HCT116 (cell line): ENCODE measurements around the gene EFCAB7. TPM values are rescaled to one million over a fixed set of nuclear protein-coding genes. Genes with fewer than 3 reads are reported as not detected.

Experiments
- ATAC-seq: fragments of 200-7000 bp; cut with Tn5 transposase; 2 replicates; pipeline ENCODE4 v1.9.1; 2020; ENCODE audit warnings: mild to moderate bottlenecking, moderate library complexity
- BruUV-seq: library from RNA; stranded (reverse); fragments of 400-500 nt; replicated peaks from 2 replicates; lab custom pipeline; 2021; lab: Mats Ljungman, UMichigan
- CTCF ChIA-PET: fragments of 300-600 bp; sonication (Branson Sonifier 250); formaldehyde crosslinking; loops from one replicate; lab custom pipeline; 2021; ENCODE audit warnings: antibody characterized with exemption; lab: Charles Lee
- POLR2A ChIA-PET: fragments of 300-600, 350-600 bp; sonication (Branson Sonifier 250); formaldehyde crosslinking; loops from one replicate; lab custom pipeline; 2021; ENCODE audit warnings: antibody characterized with exemption; lab: Charles Lee
- RAD21 ChIA-PET, 2 experiments: fragments of 300-600 bp; sonication (Branson Sonifier 250); formaldehyde crosslinking; loops; one replicate each; lab custom pipeline; 2023; ENCODE audit warnings: low total read pairs in 2 of 2; ENCODE audit not compliant: uncharacterized antibody in 2 of 2, unreplicated experiment in 2 of 2, low non-redundant PET in 1 of 2; lab: Charles Lee
- DNase-seq: peaks from one replicate; pipeline ENCODE4 v3.0.0-alpha.2; 2010; ENCODE audit warnings: low read depth, low spot score
- H2AFZ ChIP-seq: fragments of 200-600 bp; shearing (Covaris generic), sonication (generic); 2 replicates; pipeline ENCODE4 v1.6.1; 2017; ENCODE audit warnings: low read depth, mixed run types, mixed read lengths, antibody characterized with exemption, low read length; ENCODE audit not compliant: poor library complexity, severe bottlenecking
- H3K27ac ChIP-seq: 2 replicates; pipeline ENCODE4 v1.5.1; 2012; ENCODE audit warnings: low read depth, low read length
- H3K27me3 ChIP-seq: fragments of 200-600 bp; sonication (generic); 2 replicates; pipeline ENCODE4 v1.6.1; 2016; ENCODE audit warnings: mixed run types, low read length, mixed read lengths; ENCODE audit not compliant: insufficient read depth
- H3K36me3 ChIP-seq, 2 experiments: fragments of 200-500 bp in 1 of 2; fragments of 200-600 bp in 1 of 2; sonication (Bioruptor generic) in 1 of 2; sonication (generic) in 1 of 2; 2 replicates each; pipeline versions ENCODE4 v1.5.1 to v1.6.1; 2014 to 2016; ENCODE audit warnings: low read length in 2 of 2, inconsistent platforms in 1 of 2, mixed read lengths in 1 of 2, mixed run types in 1 of 2; ENCODE audit not compliant: insufficient read depth in 2 of 2, control insufficient read depth in 1 of 2
- H3K4me1 ChIP-seq, 2 experiments: fragments of 200-600 bp in 1 of 2; sonication (generic) in 1 of 2; 2 replicates each; pipeline versions ENCODE4 v1.5.1 to v1.6.1; 2012 to 2017; ENCODE audit warnings: low read length in 2 of 2, inconsistent platforms in 1 of 2, mild to moderate bottlenecking in 1 of 2, mixed read lengths in 1 of 2, mixed run types in 1 of 2, moderate library complexity in 1 of 2; ENCODE audit not compliant: insufficient read depth in 2 of 2, control insufficient read depth in 1 of 2
- H3K4me2 ChIP-seq: fragments of 200-600 bp; sonication (generic); 2 replicates; pipeline ENCODE4 v1.6.1; 2017; ENCODE audit warnings: mixed run types, low read length, mixed read lengths
- H3K4me3 ChIP-seq, 2 experiments: fragments of 200-600 bp in 1 of 2; sonication (generic) in 1 of 2; replicated peaks in 1 of 2; 2 replicates each; pipeline ENCODE4 v1.5.1; 2011 to 2016; ENCODE audit warnings: low read length in 2 of 2, control low read depth in 1 of 2, low read depth in 1 of 2, mild to moderate bottlenecking in 1 of 2, mixed read lengths in 1 of 2, mixed run types in 1 of 2
- H3K79me2 ChIP-seq: fragments of 200-600 bp; sonication (generic); 2 replicates; pipeline ENCODE4 v1.6.1; 2017; ENCODE audit warnings: mild to moderate bottlenecking, mixed run types, low read length, moderate library complexity, mixed read lengths; ENCODE audit not compliant: insufficient read depth
- H3K9ac ChIP-seq: fragments of 200-600 bp; sonication (generic); 2 replicates; pipeline ENCODE4 v1.6.1; 2016; ENCODE audit warnings: low read length, mixed read lengths
- H3K9me2 ChIP-seq: fragments of 200-600 bp; sonication (generic), shearing (Covaris generic); 2 replicates; pipeline ENCODE4 v1.6.1; 2017; ENCODE audit warnings: mixed run types, mild to moderate bottlenecking, moderate library complexity; ENCODE audit not compliant: insufficient read depth
- H3K9me3 ChIP-seq, 2 experiments: fragments of 200-500 bp in 1 of 2; fragments of 200-600 bp in 1 of 2; sonication (Bioruptor generic) in 1 of 2; sonication (generic) in 1 of 2; 2 replicates each; pipeline ENCODE4 v1.6.1; 2014 to 2017; ENCODE audit warnings: low read length in 2 of 2, mixed read lengths in 2 of 2, inconsistent platforms in 1 of 2, low read depth in 1 of 2, mild to moderate bottlenecking in 1 of 2, mixed run types in 1 of 2, moderate library complexity in 1 of 2; ENCODE audit not compliant: control insufficient read depth in 1 of 2, insufficient read depth in 1 of 2
- H4K20me1 ChIP-seq: fragments of 200-600 bp; sonication (generic), shearing (Covaris generic); 2 replicates; pipeline ENCODE4 v1.6.1; 2017; ENCODE audit warnings: mixed run types, mild to moderate bottlenecking, moderate library complexity; ENCODE audit not compliant: insufficient read depth
- ATF3 ChIP-seq: IDR thresholded peaks from 2 replicates; pipeline ENCODE4 v1.6.1; 2012
- EGR1 ChIP-seq: IDR thresholded peaks from 2 replicates; pipeline ENCODE4 v1.6.1; 2012; ENCODE audit warnings: low read depth
- EZH2phosphoT487 ChIP-seq: fragments of 200-600 bp; IDR thresholded peaks from 2 replicates; pipeline ENCODE4 v1.6.1; 2018; ENCODE audit warnings: antibody characterized with exemption, borderline replicate concordance
- FOSL1 ChIP-seq: IDR thresholded peaks from 2 replicates; pipeline ENCODE4 v1.6.1; 2012; ENCODE audit warnings: low read depth
- MAX ChIP-seq: IDR thresholded peaks from 2 replicates; pipeline ENCODE4 v1.6.1; 2012
- POLR2A ChIP-seq: IDR thresholded peaks from 2 replicates; pipeline ENCODE4 v1.7.0; 2011; ENCODE audit warnings: borderline replicate concordance; ENCODE audit not compliant: insufficient read depth, insufficient read length; ENCODE audit errors: extremely low read depth
- POLR2AphosphoS5 ChIP-seq: IDR thresholded peaks from 2 replicates; pipeline ENCODE4 v1.6.1; 2011; ENCODE audit warnings: mild to moderate bottlenecking, low read depth, low read length, moderate library complexity
- SP1 ChIP-seq: IDR thresholded peaks from 2 replicates; pipeline ENCODE4 v1.6.1; 2012; ENCODE audit warnings: low read depth
- TCF7L2 ChIP-seq: IDR thresholded peaks from 2 replicates; pipeline ENCODE4 v1.7.0; 2011; ENCODE audit warnings: borderline replicate concordance, inconsistent platforms; ENCODE audit not compliant: insufficient read depth, insufficient read length; ENCODE audit errors: extremely low read depth
- YY1 ChIP-seq: IDR thresholded peaks from 2 replicates; pipeline ENCODE4 v1.6.1; 2011; ENCODE audit warnings: low read length, low read depth, moderate library complexity, mild to moderate bottlenecking; ENCODE audit not compliant: insufficient replicate concordance; ENCODE audit errors: extremely low read depth
- ZBTB33 ChIP-seq: IDR thresholded peaks from 2 replicates; pipeline ENCODE4 v1.6.1; 2011; ENCODE audit warnings: mild to moderate bottlenecking, low read length, moderate library complexity; ENCODE audit not compliant: insufficient replicate concordance; ENCODE audit errors: extremely low read depth
- intact Hi-C: fragments of 100-400 bp; cut with micrococcal nuclease; formaldehyde crosslinking; loops from 2 replicates; pipeline ENCODE4 v1.10.0; 2022
- total RNA-seq: library from RNA; stranded (reverse); gene quantifications from one replicate; pipeline ENCODE4 v1.2.1, GENCODE V29; 2021; ENCODE audit not compliant: unreplicated experiment

EFCAB7 gene
- total RNA-seq, 1 experiment from 2014 or later: 6.0 TPM

- TF ChIP-seq ATF3 (no peak), YY1 (no peak), ZBTB33 (no peak), EZH2phosphoT487 (no peak), SP1 (no peak), EGR1 (no peak)
These were observed 77.7 kb downstream of the EFCAB7 start (continued) for GRCh38 chr1:63601061-63601460.

GRCh38 chr1:63601463-63601862, 78.1 kb downstream of the EFCAB7 start:
- H3K27ac ChIP-seq: no peak overlapping the region
- no peak overlapping the region for H3K4me2 ChIP-seq
- H4K20me1 ChIP-seq: no peaks in the 10 kb centered on the region
- no peak overlapping the region for H2AFZ ChIP-seq
- H3K9ac ChIP-seq: no peak overlapping the region
- DNase-seq: no peak
- ChIA-PET CTCF (no interaction called here), POLR2A (no interaction called here), RAD21 (no interaction called here)
- no peaks in the 10 kb centered on the region for H3K9me2 ChIP-seq
- no peak for ATAC-seq
- H3K27me3 ChIP-seq: no peaks in the 10 kb centered on the region
- H3K79me2 ChIP-seq: peaks cover 3% of the 10 kb centered on the region; the same call in 1 of the 2 replicates
- H3K36me3 ChIP-seq: no peaks in the 10 kb centered on the region
- no TSS peak for BruUV-seq
- no peaks in the 10 kb centered on the region for H3K9me3 ChIP-seq
- no peak for TF ChIP-seq ZBTB33
- no peak for TF ChIP-seq POLR2A
- no peak for TF ChIP-seq TCF7L2
- no peak for TF ChIP-seq FOSL1
- TF ChIP-seq POLR2AphosphoS5: no peak
- no peak for TF ChIP-seq EGR1
- no peak for TF ChIP-seq MAX
- no peak overlapping the region for H3K4me3 ChIP-seq
- intact Hi-C loops: no loop called here
- no peaks in the 10 kb centered on the region for H3K4me1 ChIP-seq
